Colonic mucosa (tissue), 4 donors: ENCODE measurements around the gene GYS2. TPM values are rescaled to one million over a fixed set of nuclear protein-coding genes. Genes with fewer than 3 reads are reported as not detected.
"Not testable (repeated sequence)": the region's sequence is repeated elsewhere in the genome, so short reads cannot be mapped to it uniquely, and the experiment has no call there.

ENCODE experiments used
- DNase-seq: peaks from one replicate; pipeline ENCODE4 v3.0.0-alpha.2; 2020
- H3K27ac ChIP-seq: fragments of 200-600 bp; one replicate; pipeline ENCODE4 v1.8.0; 2021
- H3K27me3 ChIP-seq: fragments of 200-600 bp; one replicate; pipeline ENCODE4 v1.8.0; 2021
- H3K36me3 ChIP-seq: fragments of 200-600 bp; one replicate; pipeline ENCODE4 v1.8.0; 2021
- H3K4me1 ChIP-seq: fragments of 200-600 bp; one replicate; pipeline ENCODE4 v1.8.0; 2021; ENCODE audit warnings: mild to moderate bottlenecking
- H3K4me3 ChIP-seq: fragments of 200-600 bp; one replicate; pipeline ENCODE4 v1.8.0; 2021
- H3K9ac ChIP-seq, 2 donors: one replicate each; pipeline ENCODE4 v1.7.0; 2013; ENCODE audit warnings: control low read depth in 2 of 2, low read depth in 2 of 2, low read length in 2 of 2
- H3K9me3 ChIP-seq: fragments of 200-600 bp; one replicate; pipeline ENCODE4 v1.8.0; 2021
- CTCF ChIP-seq: fragments of 200-600 bp; IDR thresholded peaks from one replicate; pipeline ENCODE4 v1.8.0; 2022; ENCODE audit warnings: antibody characterized with exemption, mild to moderate bottlenecking
- intact Hi-C: fragments of 100-400 bp; cut with DNase I; formaldehyde crosslinking; loops from one replicate; pipeline ENCODE4 v1.14.1; 2022
- total RNA-seq, 2 donors: library from RNA; stranded (reverse); fragmentation: NEBNext Ultra II Directional in 1 of 2; extraction: Animal tissue kit (Norgen Biotek cat#: 25700) in 1 of 2; gene quantifications; one replicate each; pipeline ENCODE4 v1.2.1, GENCODE V29; 2021
- donor health status: healthy.
- donor health status: DM: no; HTN: no; CAD: no.
- donor health status: DM: no; HTN: no; CAD: no.

GYS2 gene
- total RNA-seq, 2 donors from 2014 or later = not detected

- no peak overlapping the region for H3K4me3 ChIP-seq
- intact Hi-C loops = no loop called here
- no peaks in the 10 kb centered on the region for H3K27me3 ChIP-seq
- H3K9ac ChIP-seq = no peak overlapping the region
- H3K27ac ChIP-seq = no peak overlapping the region
- no peaks in the 10 kb centered on the region for H3K9me3 ChIP-seq
- TF ChIP-seq CTCF = no peak
- DNase-seq = no peak
- no peaks in the 10 kb centered on the region for H3K4me1 ChIP-seq
- H3K36me3 ChIP-seq = no peaks in the 10 kb centered on the region
These were observed 4.5 kb downstream of the GYS2 start for GRCh38 chr12:21600196-21600595.

GRCh38 chr12:21599143-21599999, 5.3 kb downstream of the GYS2 start:
- Histone ChIP-seq H3K36me3 (no peaks in the 10 kb centered on the region), H3K27ac (no peak overlapping the region), H3K9ac (no peak overlapping the region), H3K27me3 (no peaks in the 10 kb centered on the region), H3K9me3 (no peaks in the 10 kb centered on the region), H3K4me1 (no peaks in the 10 kb centered on the region), H3K4me3 (no peak overlapping the region)
- intact Hi-C loops = no loop called here
- no peak for DNase-seq
- no peak for TF ChIP-seq CTCF

DNA sequence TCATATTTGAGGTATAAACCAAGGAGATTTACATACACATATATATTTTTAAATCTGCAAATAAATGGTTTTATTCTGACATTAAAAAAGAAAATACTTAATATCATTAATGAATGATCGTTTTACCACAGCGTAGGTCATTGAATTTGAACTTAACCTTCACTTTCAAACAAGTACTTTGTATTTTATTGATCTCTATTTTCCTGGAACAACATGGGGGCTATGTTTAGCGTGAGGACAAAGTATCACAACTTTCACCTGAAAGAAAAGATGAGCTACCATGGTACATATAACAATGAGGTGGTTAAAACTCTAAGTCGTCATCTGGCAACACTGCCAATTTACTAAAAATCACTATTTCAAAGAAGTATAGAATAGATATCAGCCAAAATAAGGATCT, 6.0 kb downstream of the GYS2 start:
- Histone ChIP-seq H3K27me3 (no peaks in the 10 kb centered on the region), H3K9me3 (no peaks in the 10 kb centered on the region), H3K9ac (no peak overlapping the region), H3K4me1 (no peaks in the 10 kb centered on the region), H3K4me3 (no peak overlapping the region), H3K36me3 (no peaks in the 10 kb centered on the region), H3K27ac (no peak overlapping the region)
- no peak for DNase-seq
- intact Hi-C loops = no loop called here
- no peak for TF ChIP-seq CTCF

- H3K4me3 ChIP-seq, H3K27me3 ChIP-seq, H3K9me3 ChIP-seq, H3K4me1 ChIP-seq, H3K9ac ChIP-seq, DNase-seq, H3K36me3 ChIP-seq, H3K27ac ChIP-seq, intact Hi-C loops: not testable (repeated sequence)
These were observed 9.3 kb downstream of the GYS2 start for GRCh38 chr12:21595356-21595755.

GRCh38 chr12:21585485-21585884, 19.2 kb downstream of the GYS2 start:
- DNase-seq = no peak
- TF ChIP-seq CTCF = no peak

DNA sequence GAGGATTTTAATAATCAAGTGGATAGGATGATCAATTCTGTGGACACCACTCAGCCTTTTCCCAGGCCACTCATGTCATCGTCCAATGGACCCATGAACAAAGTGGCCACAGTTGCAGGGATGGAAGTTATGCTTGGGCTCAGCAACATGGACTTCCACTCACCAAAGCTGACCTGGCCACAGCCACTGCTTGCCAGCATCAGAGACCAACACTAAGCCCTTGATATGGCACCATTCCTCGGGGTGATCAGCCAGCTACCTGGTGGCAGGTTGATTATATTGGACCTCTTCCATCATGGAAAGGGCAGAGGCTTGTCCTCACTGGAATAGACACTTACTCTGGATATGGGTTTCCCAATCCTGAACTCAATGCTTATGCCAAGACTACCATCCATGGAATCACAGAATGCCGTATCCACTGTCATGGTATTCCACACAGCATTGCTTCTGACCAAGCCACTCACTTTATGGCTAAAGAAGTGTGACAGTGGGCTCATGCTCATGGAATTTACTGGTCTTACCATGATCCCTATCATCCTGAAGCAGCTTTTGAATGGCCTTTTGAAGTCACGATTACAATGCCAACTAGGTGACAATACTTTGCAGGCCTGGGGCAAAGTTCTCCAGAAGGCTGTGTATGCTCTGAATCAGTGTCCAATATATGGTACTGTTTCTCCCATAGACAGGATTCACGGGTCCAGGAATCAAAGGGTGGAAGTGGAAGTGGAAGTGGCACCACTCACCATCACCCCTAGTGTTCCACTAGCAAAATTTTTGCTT, 20.1 kb downstream of the GYS2 start:
- H3K36me3 ChIP-seq, H3K4me1 ChIP-seq, H3K4me3 ChIP-seq, intact Hi-C loops, DNase-seq, H3K9ac ChIP-seq, H3K27me3 ChIP-seq, H3K9me3 ChIP-seq, H3K27ac ChIP-seq: not testable (repeated sequence)

More at GRCh38 chr12:21585485-21585884, 19.2 kb downstream of the GYS2 start:
- Histone ChIP-seq H3K27me3 (no peaks in the 10 kb centered on the region), H3K27ac (no peak overlapping the region), H3K9ac (no peak overlapping the region), H3K36me3 (no peaks in the 10 kb centered on the region), H3K4me3 (no peak overlapping the region), H3K4me1 (no peaks in the 10 kb centered on the region), H3K9me3 (no peaks in the 10 kb centered on the region)
- intact Hi-C loops = no loop called here
